GM21723 (cell line): Measurements from ENCODE around the gene TSC22D1.

Source experiments
- ATAC-seq: cut with Tn5 transposase; IDR thresholded peaks from one replicate; pipeline ENCODE4 v1.9.1; 2021; ENCODE audit warnings: mild to moderate bottlenecking, moderate library complexity; ENCODE audit not compliant: unreplicated experiment

Gene TSC22D1

GRCh38 chr13:44388427-44389059 lies 187.6 kb downstream of the TSC22D1 start:
- ATAC-seq = no peak

DNA sequence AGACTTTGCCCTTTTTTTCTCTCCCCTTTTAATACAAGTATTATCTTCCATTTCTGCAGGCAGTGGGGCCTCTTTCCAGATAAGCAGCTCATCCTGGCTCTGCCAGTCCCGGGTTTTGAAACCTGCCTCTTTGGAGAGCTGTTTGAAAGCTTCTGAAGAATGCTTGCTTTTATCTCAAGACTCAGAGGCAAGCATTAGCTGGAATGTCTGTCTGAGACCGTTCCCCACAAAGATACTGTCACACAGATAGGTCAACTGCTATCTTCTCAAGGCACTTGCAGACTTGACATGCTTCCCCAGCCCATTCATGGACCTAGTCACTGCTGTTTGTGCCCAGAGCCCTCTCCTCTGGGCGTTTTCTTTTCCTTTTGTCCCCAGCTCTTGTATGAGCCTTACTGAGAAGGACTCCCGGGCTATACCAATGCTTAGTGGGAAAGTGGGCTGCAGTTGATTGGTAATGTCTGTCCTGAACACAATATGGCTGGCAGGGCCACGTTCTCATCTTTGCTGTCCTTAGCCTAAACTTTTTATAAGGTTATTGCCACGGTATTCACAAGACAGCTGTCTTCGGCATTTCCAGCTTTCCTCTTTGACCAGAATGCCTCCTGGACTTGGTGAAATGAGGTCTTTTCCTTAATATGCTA lies 189.1 kb downstream of the TSC22D1 start:
- no peak for ATAC-seq

DNA sequence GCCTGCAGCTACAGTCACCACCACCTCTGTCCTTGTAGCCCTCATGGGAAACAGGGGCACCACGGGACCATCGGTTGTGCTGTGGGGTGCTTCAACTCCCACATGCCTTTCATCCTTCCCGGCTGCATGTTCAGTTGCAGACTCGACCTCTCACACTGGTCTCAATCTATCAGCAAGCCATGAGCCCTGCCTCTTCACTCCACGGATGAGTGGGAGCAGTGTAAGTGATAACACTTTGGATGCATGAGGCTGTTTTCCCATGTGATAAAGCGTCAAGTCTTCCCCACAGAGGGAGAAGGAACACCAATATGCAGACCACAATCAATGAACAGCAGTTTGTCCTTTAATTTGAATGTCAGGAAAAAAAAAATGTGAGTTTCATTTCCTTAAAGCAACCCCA lies 190.3 kb downstream of the TSC22D1 start:
- ATAC-seq = no peak

DNA sequence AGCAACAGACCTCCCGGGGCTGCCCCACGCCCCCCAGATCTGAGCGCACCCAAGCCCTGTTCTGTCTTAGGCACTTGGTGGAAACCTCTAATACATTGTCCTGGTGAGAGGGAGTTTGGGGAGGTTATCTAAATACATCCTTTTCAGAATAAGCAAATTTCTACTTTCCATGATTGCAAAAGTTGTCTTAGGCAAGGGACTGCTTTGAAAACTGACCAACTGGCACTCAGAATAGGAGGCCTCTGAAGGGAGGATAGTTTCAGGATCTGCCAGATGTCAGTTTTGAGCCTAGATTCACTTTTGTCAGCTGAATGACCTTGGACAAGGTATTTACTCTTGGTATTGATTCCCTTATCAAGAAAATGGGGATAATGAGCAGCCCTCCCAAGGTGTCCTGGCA lies 190.7 kb downstream of the TSC22D1 start:
- ATAC-seq = no peak

DNA sequence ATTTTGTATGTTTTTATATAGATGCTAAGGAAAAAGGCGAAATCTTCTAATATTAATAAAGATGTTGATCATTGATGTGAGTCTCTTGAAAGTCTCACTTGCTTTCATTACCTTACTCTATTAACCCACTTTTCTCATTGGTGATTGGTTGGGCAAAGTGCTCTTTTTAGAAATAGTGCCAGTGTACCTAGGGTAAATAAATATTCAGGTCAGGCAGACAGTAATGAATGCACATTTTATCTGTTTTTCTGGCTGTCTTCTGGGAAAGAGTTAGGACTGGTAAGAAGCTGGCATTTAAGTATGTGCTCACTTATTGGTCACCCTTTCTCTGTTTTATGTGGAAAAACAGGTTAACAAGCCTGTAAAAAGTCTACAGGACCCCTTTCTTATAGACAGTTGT lies 191.4 kb downstream of the TSC22D1 start:
- no peak for ATAC-seq

DNA sequence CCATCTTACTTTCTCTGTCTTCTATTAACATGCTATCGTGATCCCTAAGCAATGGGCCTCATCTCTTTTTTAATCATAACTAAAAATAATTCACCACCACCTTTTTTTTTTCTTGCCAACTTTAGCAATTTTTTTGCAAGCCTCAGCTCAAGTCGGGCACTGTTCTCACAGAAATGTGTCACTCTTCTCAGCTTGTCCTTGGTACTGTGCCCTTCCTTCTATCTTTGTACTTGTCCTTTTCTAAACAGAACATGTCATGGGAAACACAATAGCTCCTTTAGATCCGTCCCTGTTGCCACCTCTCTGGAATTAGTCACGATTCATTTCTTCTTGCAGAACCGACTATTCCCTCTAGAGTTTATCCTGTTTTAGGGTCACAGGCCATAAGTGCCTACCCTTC lies 192.2 kb downstream of the TSC22D1 start:
- no peak for ATAC-seq

GRCh38 chr13:44382635-44383145 lies 193.4 kb downstream of the TSC22D1 start:
- ATAC-seq = no peak
